NCI-H526 treated with DMSO at 0.1 percent for 48 hours (cell line): ENCODE measurements around the gene STK40.

Experiments used
- DNase-seq: peaks from one replicate; lab custom pipeline; 2025; lab: John Stamatoyannopoulos, UW

Gene STK40

DNA sequence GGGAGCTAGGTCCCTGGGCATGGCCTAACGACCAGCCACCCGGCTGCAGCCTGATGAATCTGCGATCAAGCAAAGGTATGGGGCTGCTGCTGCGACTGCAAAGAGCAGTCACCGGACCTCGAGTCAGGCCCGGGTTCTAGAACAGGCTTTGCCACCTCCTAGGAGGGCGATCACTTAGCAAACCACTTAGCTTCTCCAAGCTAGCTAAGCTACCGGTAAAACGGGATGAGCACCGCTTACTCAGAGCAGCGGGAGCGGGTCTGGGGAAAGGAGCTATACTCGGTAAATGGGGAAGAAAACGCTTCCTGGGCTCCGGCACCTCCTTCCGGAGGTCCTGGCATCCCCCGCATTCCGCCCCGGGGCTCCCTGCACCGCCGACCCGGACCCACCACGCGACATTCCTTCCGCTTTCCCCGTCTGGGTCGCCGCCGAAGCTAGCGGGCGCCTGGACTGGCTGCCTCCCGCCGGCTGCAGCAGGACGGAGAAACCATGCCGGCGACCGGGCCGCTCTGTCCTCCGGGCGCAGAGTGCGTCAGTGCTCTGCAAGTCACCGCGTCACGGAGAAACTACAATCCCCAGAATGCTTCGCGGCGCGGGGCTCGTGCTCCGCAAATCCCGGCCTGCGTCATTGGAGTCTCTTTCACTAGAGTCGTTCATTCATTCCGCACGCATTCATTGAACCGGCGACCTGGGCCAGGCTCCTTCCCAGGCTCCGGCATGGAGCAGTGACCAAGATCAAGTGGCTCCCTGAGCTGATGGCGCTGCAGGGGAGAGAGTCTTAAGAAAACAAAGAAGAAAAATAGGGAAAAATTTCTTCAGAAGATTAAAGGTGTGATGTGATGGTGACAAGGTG is 11.9 kb upstream of the STK40 start, which contains the start of gene LSM10:
Gene LSM10, minus strand, starts transcription at position 531 of the 853 bp plus-strand sequence. CDS start 3,779 bp downstream, outside the sequence.
- DNase-seq = peak; percentile 97

GRCh38 chr1:36397083-36397377 is 11.3 kb upstream of the STK40 start:
- peak; percentile 66 for DNase-seq

GRCh38 chr1:36396359-36396758 is 10.6 kb upstream of the STK40 start:
- no peak for DNase-seq

GRCh38 chr1:36393686-36394085 is 8.0 kb upstream of the STK40 start:
- DNase-seq = no peak

- no peak for DNase-seq
These were observed 7.1 kb upstream of the STK40 start for GRCh38 chr1:36392836-36393235.

GRCh38 chr1:36391271-36391670 is 5.5 kb upstream of the STK40 start:
- DNase-seq = no peak

DNA sequence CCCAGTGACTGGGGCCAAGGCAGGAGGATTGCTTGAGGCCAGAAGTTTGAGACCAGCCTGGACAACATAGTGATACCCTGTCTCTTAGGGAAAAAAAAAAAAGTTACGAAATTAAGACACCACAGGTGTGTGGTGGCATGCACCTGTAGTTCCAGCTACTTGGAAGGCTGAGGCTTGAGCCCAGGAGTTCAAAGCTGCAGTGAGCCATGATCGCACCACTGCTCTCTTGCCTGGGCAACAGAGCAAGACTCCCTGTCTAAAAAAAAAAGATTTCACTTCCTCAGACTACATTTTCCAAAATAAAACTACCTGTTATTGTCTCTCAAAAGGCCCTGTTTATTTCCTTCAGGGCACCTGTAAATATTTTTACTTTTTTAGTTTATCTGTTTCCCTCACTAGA is 4.7 kb upstream of the STK40 start:
- DNase-seq = no peak

DNA sequence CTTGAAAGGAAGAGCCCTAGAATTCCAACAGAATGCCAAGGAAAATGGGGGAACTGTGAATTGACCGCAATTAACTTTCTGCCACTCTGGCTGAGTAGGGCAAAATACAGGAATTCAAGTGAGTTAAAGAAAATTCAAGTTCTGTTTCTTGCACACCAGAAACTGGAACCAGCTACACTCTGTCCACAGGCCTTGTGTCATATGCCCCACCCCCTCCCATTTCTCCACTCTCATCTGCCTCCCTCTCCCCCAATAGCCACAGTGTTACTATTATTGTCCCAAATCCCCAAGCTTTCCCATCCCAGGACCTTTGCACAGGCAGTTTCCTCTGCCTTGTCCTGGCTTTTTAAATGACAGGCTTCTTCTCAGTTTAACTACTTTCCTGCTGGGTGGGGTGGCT is 4.3 kb upstream of the STK40 start:
- no peak for DNase-seq

DNA sequence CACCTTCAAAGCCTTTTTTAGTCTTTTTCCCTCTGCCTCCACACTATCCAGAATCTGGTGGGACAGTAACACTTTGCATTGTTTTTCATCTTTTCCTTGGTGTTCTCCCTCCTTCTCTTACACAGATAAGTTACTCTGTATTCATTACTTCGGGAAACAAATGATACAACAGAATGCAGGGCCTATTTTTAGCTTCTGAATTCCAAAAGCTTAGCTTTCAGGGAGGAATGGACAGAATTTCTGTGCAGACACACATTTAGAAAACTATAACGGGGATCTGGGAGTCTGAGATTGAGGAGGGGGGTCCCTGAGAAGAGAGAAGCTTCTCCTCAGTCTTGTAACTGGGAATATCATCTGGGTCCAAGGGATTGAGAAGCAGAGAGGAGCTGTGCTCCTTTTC is 3.5 kb upstream of the STK40 start:
- no peak for DNase-seq

DNA sequence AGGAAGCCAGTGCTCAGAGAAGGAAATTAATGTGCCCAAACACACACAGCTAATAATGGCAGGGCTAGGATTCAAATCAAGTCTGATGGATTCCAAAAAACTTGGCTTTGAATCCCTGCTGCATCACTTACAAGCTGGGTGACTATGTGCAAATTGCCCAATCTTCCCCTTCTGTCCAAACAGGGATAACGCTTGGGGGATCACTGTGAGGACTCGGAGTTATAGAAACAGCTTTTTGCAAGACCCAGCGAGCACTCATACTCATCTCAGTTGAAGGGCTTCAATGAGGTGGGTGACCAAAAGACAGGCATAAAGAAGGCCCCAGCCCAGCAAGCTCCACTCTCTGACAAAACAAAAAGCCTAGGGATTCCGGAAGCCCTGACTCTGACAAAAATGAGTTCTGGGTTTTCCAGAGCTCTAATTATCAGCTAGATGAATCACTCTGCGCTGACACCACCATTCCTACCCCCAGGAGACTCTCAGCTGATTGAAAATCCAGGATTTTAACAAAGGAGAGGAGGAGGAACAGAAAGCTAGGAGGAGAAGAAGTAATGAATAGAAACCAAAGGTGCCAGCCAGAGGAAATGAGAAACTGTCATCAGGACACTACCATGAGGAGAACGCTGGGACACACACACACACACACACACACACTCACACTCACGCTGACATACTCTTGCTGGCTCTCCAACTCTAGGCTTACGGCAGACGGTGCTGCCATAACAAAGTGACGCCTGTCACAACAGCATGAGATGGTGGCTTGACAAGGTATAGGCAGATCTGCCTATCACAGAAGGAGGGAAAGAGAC is 1.6 kb upstream of the STK40 start:
- DNase-seq = no peak

GRCh38 chr1:36386265-36387140 is 779 bp upstream of the STK40 start:
- no peak for DNase-seq

GRCh38 chr1:36384542-36385409 is 948 bp downstream of the STK40 start:
- peak; percentile 91 for DNase-seq

DNA sequence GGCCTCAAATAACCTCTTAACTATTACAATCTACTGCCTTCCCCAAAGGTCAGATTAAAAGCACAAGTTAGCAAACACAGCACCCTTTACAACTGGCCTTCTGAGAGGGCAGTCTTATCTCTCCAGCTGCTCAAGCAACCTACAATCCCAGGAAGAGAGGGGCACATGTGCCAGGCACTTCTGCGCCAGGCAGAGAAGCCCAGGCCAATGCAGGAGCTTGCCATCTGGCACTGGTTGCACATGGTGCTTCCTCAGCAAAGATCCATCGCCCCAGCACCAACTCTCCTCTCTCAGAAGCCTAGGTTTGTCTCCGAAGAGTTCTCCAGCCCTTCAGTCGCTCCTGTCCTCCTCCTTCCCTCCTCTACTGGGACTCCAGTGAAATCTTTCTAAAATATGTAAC is 2.5 kb downstream of the STK40 start:
- no peak for DNase-seq

- no peak for DNase-seq
These were observed 3.1 kb downstream of the STK40 start for GRCh38 chr1:36382669-36383068.

- DNase-seq = no peak
These were observed 3.5 kb downstream of the STK40 start for GRCh38 chr1:36382231-36382630.

GRCh38 chr1:36381405-36381804 is 4.3 kb downstream of the STK40 start:
- no peak for DNase-seq

- no peak for DNase-seq
These were observed 4.9 kb downstream of the STK40 start for GRCh38 chr1:36380782-36381181.

- DNase-seq = no peak
These were observed 5.5 kb downstream of the STK40 start for GRCh38 chr1:36380143-36380619.

GRCh38 chr1:36377791-36378492 is 7.8 kb downstream of the STK40 start:
- no peak for DNase-seq

GRCh38 chr1:36372617-36373016 is 13.1 kb downstream of the STK40 start:
- no peak for DNase-seq
